Smooth muscle cell (in vitro differentiated cells): Measurements from ENCODE around the gene ETNPPL. TPM values are rescaled to one million over a fixed set of nuclear protein-coding genes. Genes with fewer than 3 reads are reported as not detected.

ENCODE experiments used
- DNase-seq: peaks from one replicate; lab custom pipeline; 2025; ENCODE audit not compliant: unreplicated experiment; lab: John Stamatoyannopoulos, UW
- H2AFZ ChIP-seq: fragments of 200-600 bp; sonication (generic); 2 replicates; pipeline ENCODE4 v1.6.0; 2016; ENCODE audit warnings: antibody characterized with exemption, low read depth, mild to moderate bottlenecking
- H3F3A ChIP-seq: fragments of 200-600 bp; sonication (generic); 2 replicates; pipeline ENCODE4 v1.6.0; 2017; ENCODE audit warnings: antibody characterized with exemption, low read depth
- H3K27ac ChIP-seq: fragments of 200-600 bp; sonication (generic); 2 replicates; pipeline ENCODE4 v1.5.1; 2016; ENCODE audit warnings: low read depth, mild to moderate bottlenecking
- H3K27me3 ChIP-seq: fragments of 200-600 bp; sonication (generic); 2 replicates; pipeline ENCODE4 v1.6.1; 2016; ENCODE audit warnings: low read depth, mild to moderate bottlenecking
- H3K36me3 ChIP-seq: fragments of 200-600 bp; sonication (generic); 2 replicates; pipeline ENCODE4 v1.5.1; 2016; ENCODE audit warnings: low read depth
- H3K4me1 ChIP-seq: fragments of 200-600 bp; sonication (generic); 2 replicates; pipeline ENCODE4 v1.5.1; 2016; ENCODE audit warnings: low read depth
- H3K4me2 ChIP-seq: fragments of 200-600 bp; sonication (generic); 2 replicates; pipeline ENCODE4 v1.6.0; 2016; ENCODE audit warnings: mild to moderate bottlenecking
- H3K4me3 ChIP-seq: fragments of 200-600 bp; sonication (generic); 2 replicates; pipeline ENCODE4 v1.5.1; 2016; ENCODE audit warnings: mild to moderate bottlenecking
- H3K79me2 ChIP-seq: fragments of 200-600 bp; sonication (generic); 2 replicates; pipeline ENCODE4 v1.6.0; 2016; ENCODE audit warnings: low read depth, mild to moderate bottlenecking
- H3K9ac ChIP-seq: fragments of 200-600 bp; sonication (generic); 2 replicates; pipeline ENCODE4 v1.6.0; 2016; ENCODE audit warnings: low read depth
- H3K9me3 ChIP-seq: fragments of 200-600 bp; sonication (generic); replicated peaks from 2 replicates; pipeline ENCODE4 v1.5.1; 2016; ENCODE audit warnings: low read depth
- H4K20me1 ChIP-seq: fragments of 200-600 bp; sonication (generic); 2 replicates; pipeline ENCODE4 v1.6.0; 2016; ENCODE audit warnings: low read depth
- CTCF ChIP-seq: fragments of 200-600 bp; sonication (generic); IDR thresholded peaks from 2 replicates; pipeline ENCODE4 v1.5.1; 2017; ENCODE audit warnings: borderline replicate concordance, mild to moderate bottlenecking, antibody characterized with exemption; ENCODE audit not compliant: insufficient read depth, poor library complexity, severe bottlenecking
- WGBS: methylation state at CpG from one replicate; pipeline ENCODE4 v1.1.7; 2016; ENCODE audit warnings: low lambda C conversion rate; 5-methylcytosine and 5-hydroxymethylcytosine counted together
- polyA plus RNA-seq: library from polyadenylated mRNA; unstranded; fragments of >200 nt; fragmentation: Nextera tagmentation; extraction: Ambion mirVana; gene quantifications from 2 replicates; pipeline ENCODE4 v1.2.1, GENCODE V29; 2016
- total RNA-seq: library from RNA; depleted of rRNA; stranded (reverse); fragments of >200 nt; gene quantifications from 2 replicates; pipeline ENCODE4 v1.2.3, GENCODE V29; 2014

Gene ETNPPL
- total and polyA plus RNA-seq, 2 experiments from 2014 or later = not detected

GRCh38 chr4:108795733-108796132 is 32.9 kb upstream of the ETNPPL start:
- TF ChIP-seq CTCF = no peak
- H3K36me3 ChIP-seq = no peaks in the 10 kb centered on the region
- no peaks in the 10 kb centered on the region for H3F3A ChIP-seq
- no peak overlapping the region for H2AFZ ChIP-seq
- H3K27me3 ChIP-seq = no peaks in the 10 kb centered on the region
- H3K9me3 ChIP-seq = no peaks in the 10 kb centered on the region
- H3K9ac ChIP-seq = no peak overlapping the region
- no peaks in the 10 kb centered on the region for H3K4me1 ChIP-seq
- no peak overlapping the region for H3K4me3 ChIP-seq
- no peak for DNase-seq
- H4K20me1 ChIP-seq = no peaks in the 10 kb centered on the region
- H3K27ac ChIP-seq = no peak overlapping the region
- peak overlapping the region; percentile 44 for H3K4me2 ChIP-seq
- H3K79me2 ChIP-seq = no peaks in the 10 kb centered on the region

- Histone ChIP-seq H3K27ac (no peak overlapping the region), H2AFZ (no peak overlapping the region), H3K4me2 (peak overlapping the region; percentile 16), H3K27me3 (no peaks in the 10 kb centered on the region), H3K9me3 (no peaks in the 10 kb centered on the region), H3F3A (no peaks in the 10 kb centered on the region), H3K36me3 (no peaks in the 10 kb centered on the region), H3K4me3 (no peak overlapping the region), H3K9ac (no peak overlapping the region), H3K79me2 (no peaks in the 10 kb centered on the region), H3K4me1 (no peaks in the 10 kb centered on the region), H4K20me1 (no peaks in the 10 kb centered on the region)
- no peak for DNase-seq
- no peak for TF ChIP-seq CTCF
- WGBS = 45% methylated on average over 1 of the region's 1 CpG
Measured at GRCh38 chr4:108794136-108794535, 31.3 kb upstream of the ETNPPL start.

- WGBS = 96% methylated on average over 1 of the region's 1 CpG
- H3K27me3 ChIP-seq = no peaks in the 10 kb centered on the region
- DNase-seq = no peak
- TF ChIP-seq CTCF = no peak
- no peak overlapping the region for H3K4me2 ChIP-seq
- no peak overlapping the region for H3K9ac ChIP-seq
- no peaks in the 10 kb centered on the region for H3K4me1 ChIP-seq
- no peak overlapping the region for H3K27ac ChIP-seq
- no peaks in the 10 kb centered on the region for H3F3A ChIP-seq
- H4K20me1 ChIP-seq = no peaks in the 10 kb centered on the region
- H3K79me2 ChIP-seq = no peaks in the 10 kb centered on the region
- H3K36me3 ChIP-seq = no peaks in the 10 kb centered on the region
- H2AFZ ChIP-seq = no peak overlapping the region
- H3K4me3 ChIP-seq = no peak overlapping the region
- no peaks in the 10 kb centered on the region for H3K9me3 ChIP-seq
Measured at GRCh38 chr4:108793415-108793814, 30.6 kb upstream of the ETNPPL start.

- Histone ChIP-seq H3K9ac (no peak overlapping the region), H3K4me1 (no peaks in the 10 kb centered on the region), H3K4me3 (no peak overlapping the region), H2AFZ (no peak overlapping the region), H3K4me2 (no peak overlapping the region), H3K36me3 (no peaks in the 10 kb centered on the region), H3F3A (no peaks in the 10 kb centered on the region), H4K20me1 (no peaks in the 10 kb centered on the region), H3K27ac (no peak overlapping the region), H3K79me2 (no peaks in the 10 kb centered on the region), H3K27me3 (no peaks in the 10 kb centered on the region), H3K9me3 (no peaks in the 10 kb centered on the region)
- WGBS = 95% methylated on average over 9 of the region's 9 CpGs
- no peak for TF ChIP-seq CTCF
- no peak for DNase-seq
Measured at GRCh38 chr4:108788731-108789130, 25.9 kb upstream of the ETNPPL start.
